ENCODE measurements around the gene ZNF235. TPM values are rescaled to one million over a fixed set of nuclear protein-coding genes. Genes with fewer than 3 reads are reported as not detected.

The ZNF235 gene
- 4.6 and 6.3 TPM in 2 replicates for total RNA-seq

DNA sequence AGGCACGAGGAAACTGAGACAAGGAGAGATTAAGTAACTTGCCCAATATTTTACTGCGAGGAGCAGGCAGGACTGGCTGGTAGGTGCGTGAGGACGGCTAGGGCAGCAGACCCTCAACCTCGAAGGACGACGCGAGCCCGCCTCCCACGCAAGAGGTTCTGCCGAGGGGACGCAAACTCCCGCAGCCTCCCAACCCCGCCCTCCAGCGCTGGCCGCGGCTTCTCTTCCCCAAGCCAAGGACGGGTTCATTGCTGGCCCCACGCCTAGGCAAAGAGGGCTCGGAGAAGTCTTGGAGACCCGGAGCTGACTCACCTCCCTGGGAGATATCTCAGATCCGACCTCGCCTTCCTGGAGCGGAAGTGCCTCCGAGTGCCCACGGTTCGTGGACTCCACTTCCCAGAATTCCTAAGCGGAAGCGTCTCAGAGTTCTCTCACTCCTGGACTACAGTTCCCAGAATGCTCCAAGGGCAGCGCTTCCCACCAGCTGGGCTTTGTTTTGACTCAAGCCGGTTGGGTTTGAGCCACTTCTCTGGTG lies at the start of gene ZNF235:
Gene ZNF235 (minus strand): TSS at position 367 of the 535 bp plus-strand sequence. CDS start 1,621 bp downstream, outside the sequence.

Small RNA genes lying within 50 kb of the gene (small RNA-seq; reads per million reads assigned to genes)
- not detected for gene NDUFA3P1

Other genes starting within 250 kb of the ZNF235 start
- gene ZNF284, start 232.9 kb downstream of the ZNF235 start, total RNA-seq = 3.3 and 3.4 TPM in 2 replicates
- gene ZNF224, start 210.7 kb downstream of the ZNF235 start, total RNA-seq = 18.9 and 29.3 TPM in 2 replicates
- gene ZNF225, start 191.6 kb downstream of the ZNF235 start, total RNA-seq = 4.2 and 5.9 TPM in 2 replicates
- gene ZNF234, start 163.5 kb downstream of the ZNF235 start, total RNA-seq = 9.7 and 10.5 TPM in 2 replicates
- gene ZNF226, start 139.9 kb downstream of the ZNF235 start, total RNA-seq = 10.8 and 15.0 TPM in 2 replicates
- 15.4 and 18.6 TPM in 2 replicates for gene ZNF227, start 92.5 kb downstream of the ZNF235 start, total RNA-seq
- gene ZNF233, start 45.1 kb downstream of the ZNF235 start, total RNA-seq = 0.65 and 0.76 TPM in 2 replicates
- gene ZNF112, start 51.7 kb upstream of the ZNF235 start, total RNA-seq = 6.2 and 8.2 TPM in 2 replicates
- 2.2 and 2.6 TPM in 2 replicates for gene ZNF285, start 96.6 kb upstream of the ZNF235 start, total RNA-seq
- 6.2 and 15.7 TPM in 2 replicates for gene ZNF229, start 143.4 kb upstream of the ZNF235 start, total RNA-seq
- 10.5 and 11.4 TPM in 2 replicates for gene ZNF180, start 195.5 kb upstream of the ZNF235 start, total RNA-seq
- 0.10 and 0.33 TPM in 2 replicates for gene CEACAM20, start 224.7 kb upstream of the ZNF235 start, total RNA-seq

Measured in vein endothelial cell (primary cell).